ENCODE data around the gene CGAS.

- no peak for TF ChIP-seq POLR2A (IDR thresholded peaks at IDR 0.05)
- TF ChIP-seq CTCF (IDR thresholded peaks at IDR 0.05): no peak
These were observed 63.7 kb downstream of the CGAS start for GRCh38 chr6:73388433-73388799.

All from gastroesophageal sphincter (tissue), 3 donors.